Suprapubic skin (tissue), 4 donors: ENCODE data around the gene RAD23B.

Experiments
- CTCF ChIP-seq, 2 donors: fragments of 200-600 bp in 1 of 2; fragments of 450-650 bp in 1 of 2; sonication (generic) in 1 of 2; IDR thresholded peaks; one replicate each; pipeline ENCODE4 v1.5.1; 2016 to 2019; ENCODE audit warnings: antibody characterized with exemption in 2 of 2, mild to moderate bottlenecking in 1 of 2, moderate library complexity in 1 of 2
- EP300 ChIP-seq: sonication (generic); formaldehyde crosslinking; IDR thresholded peaks from one replicate; pipeline ENCODE4 v1.6.1; 2017; ENCODE audit warnings: antibody characterized with exemption
- POLR2AphosphoS5 ChIP-seq, 3 donors: sonication (generic); formaldehyde crosslinking; IDR thresholded peaks; one replicate each; pipeline ENCODE4 v1.6.1; 2017; ENCODE audit warnings: antibody characterized with exemption in 3 of 3

DNA sequence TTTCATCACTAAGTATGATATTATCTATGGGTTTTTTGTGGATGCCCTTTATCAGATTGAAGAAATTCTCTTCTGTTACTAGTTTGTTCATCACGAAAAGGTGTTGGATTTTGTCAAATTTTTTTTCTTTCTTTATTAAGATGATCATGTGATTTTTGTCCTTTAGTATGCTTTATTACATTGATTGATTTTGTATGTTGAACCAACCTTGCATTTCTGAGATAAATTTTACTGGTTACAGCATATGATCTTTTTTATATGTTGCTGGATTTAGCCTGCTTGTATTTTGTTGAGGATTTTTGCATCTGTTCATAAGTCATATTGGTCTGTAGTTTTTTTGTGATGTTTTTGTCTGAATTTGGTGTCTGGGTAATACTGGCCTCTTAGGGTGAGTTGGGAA lies 42.8 kb downstream of the RAD23B start:
- TF ChIP-seq CTCF (IDR thresholded peaks at IDR 0.05) (no peak), EP300 (no peak), POLR2AphosphoS5 (IDR thresholded peaks at IDR 0.05) (no peak)
